GM12892 (cell line): ENCODE measurements around the gene TMC6.
A peak's percentile ranks its signal among the peaks of the same experiment; 100 is the strongest.

ENCODE experiments used
- DNase-seq: peaks from one replicate; pipeline ENCODE4 v3.0.0; 2011; ENCODE audit not compliant: insufficient read length
- FAIRE-seq: peaks from 2 replicates; lab custom pipeline; 2011; peaks lifted over from hg19 to GRCh38; lab: Jason Lieb, UNC
- POLR2A ChIP-seq: IDR thresholded peaks from 2 replicates; pipeline ENCODE4 v1.6.1; 2011; ENCODE audit warnings: low read depth, low read length, control low read depth
- POLR2AphosphoS5 ChIP-seq: IDR thresholded peaks from 2 replicates; pipeline ENCODE4 v1.6.1; 2011; ENCODE audit warnings: low read depth, low read length, control low read depth
- TAF1 ChIP-seq: IDR thresholded peaks from 2 replicates; pipeline ENCODE4 v1.6.1; 2011; ENCODE audit warnings: low read depth, mild to moderate bottlenecking, control low read depth, low read length, borderline replicate concordance

Gene TMC6

DNA sequence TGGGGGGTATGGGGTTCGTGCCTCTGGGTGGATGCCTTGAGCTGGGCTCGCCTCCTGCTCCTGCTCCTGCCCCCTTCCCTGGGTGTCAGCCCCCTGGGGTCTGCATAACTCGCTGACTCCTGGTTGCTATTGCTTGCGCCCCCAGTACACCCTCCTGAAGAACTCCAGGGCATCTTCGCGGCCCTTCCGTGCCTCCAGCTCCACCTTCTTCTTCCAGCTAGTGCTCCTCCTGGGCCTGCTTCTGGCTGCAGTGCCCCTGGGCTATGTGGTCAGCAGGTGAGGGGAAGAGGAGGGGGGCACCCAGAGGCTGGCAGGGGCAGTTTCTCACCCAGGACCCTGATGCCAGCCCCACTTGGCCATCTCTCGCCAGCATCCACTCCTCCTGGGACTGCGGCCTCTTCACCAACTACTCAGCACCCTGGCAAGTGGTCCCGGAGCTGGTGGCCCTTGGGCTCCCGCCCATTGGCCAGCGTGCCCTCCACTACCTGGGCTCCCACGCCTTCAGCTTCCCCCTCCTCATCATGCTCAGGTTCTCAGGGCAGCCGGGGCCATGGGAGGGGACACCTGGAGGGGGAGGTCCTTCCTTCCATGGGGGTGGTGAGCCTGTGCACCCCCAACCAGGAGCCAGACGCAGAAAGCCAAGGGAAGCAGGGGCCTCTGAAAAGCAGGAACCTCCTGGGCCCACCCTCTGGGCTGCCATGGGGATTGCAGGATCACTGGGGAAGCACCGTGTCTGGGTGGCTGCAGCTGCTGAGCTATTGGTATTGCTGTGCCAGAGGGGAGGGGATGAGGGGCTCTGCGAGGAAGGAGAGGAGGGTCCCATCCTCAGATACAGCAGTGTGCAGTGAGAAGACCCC, 9.9 kb upstream of the TMC6 start:
- FAIRE-seq (no peak), DNase-seq (no peak)
- TF ChIP-seq POLR2AphosphoS5 = no peak
- TF ChIP-seq TAF1 = no peak
- TF ChIP-seq POLR2A = no peak

DNA sequence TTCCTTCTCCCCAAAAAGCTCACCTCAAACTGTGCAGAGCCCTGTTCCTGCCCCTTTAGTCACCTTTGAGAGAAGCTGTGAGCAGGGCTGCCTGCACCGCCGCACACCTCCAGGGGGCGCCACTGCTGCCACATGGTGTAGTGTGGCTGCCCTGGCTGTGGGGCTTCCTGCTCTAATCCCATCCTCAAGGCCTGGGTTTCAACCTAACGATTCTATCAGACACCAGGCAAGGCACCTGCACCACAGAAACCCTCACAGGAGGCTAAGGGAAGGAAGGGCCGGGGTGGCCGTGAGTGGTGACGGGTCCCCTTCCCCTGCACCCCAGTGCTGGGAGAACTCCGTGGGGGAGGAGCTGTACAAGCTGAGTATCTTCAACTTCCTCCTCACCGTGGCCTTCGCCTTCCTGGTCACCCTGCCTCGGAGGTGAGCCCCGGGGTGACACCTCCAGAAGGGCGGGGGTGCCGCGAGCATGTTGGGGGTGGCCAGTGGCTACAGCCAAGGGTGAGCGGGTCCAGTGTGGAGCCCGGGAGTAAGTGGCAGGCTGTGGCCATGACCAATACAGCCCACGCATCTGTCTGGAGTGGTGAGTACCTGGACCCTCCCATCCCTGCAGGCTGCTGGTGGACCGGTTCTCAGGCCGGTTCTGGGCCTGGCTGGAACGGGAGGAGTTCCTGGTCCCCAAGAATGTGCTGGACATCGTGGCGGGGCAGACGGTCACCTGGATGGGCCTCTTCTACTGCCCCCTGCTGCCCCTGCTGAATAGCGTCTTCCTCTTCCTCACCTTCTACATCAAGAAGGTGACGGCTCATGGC, 9.0 kb upstream of the TMC6 start:
- FAIRE-seq (peak; percentile 9), DNase-seq (no peak)
- TF ChIP-seq POLR2A = no peak; the same call in 1 of the 2 replicates
- no peak for TF ChIP-seq TAF1
- TF ChIP-seq POLR2AphosphoS5 = no peak

DNA sequence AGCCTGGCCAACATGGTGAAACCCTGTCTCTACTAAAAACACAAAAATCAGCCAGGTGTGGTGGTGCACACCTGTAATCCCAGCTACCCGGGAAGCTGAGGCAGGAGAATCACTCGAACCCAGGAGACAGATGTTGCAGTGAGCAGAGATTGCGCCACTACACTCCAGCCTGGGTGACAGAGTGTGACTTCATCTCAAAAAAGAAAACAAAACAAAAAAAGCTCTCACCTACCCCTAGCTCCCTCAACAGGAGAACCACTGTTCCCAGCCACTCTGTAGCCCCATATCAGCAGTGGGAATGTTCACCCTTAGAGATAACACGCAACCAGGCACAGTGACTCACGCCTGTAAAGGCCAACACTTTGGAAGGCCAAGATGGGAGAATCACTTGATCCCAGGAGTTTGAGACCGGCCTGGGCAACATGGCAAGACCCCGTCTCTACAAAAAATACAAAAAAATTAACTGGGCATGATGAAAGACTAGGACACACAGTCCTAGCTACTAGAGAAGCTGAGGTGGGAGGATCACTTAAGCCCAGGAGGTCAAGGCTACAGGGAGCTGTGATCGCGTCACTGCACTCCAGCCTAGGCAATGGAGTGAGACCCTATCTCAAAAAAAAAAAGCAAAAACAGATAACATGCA, 7.4 kb upstream of the TMC6 start:
- no peak for FAIRE-seq
- TF ChIP-seq POLR2AphosphoS5 (no peak), POLR2A (no peak), TAF1 (no peak)

DNA sequence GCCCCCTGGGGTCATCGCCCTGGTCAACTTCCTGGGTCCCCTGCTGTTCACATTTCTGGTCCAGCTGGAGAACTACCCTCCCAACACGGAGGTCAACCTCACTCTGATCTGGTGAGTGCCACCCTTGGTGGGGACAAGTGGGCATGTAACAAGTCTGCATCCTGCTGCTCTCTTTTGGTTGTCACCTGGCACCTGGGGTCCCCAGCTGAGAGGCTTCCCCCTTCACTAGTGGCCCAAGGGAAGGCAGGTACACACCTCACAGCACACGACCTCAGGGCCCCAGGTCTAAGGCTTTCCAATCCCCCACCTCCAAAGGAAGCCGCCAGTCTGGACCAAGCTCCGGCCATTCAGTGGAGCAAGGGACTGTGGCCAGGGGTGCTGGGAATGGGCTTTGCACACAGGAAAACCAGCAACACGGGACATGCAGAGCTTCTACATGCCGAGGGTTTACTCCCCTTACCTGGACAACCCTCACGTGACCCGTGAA, 6.4 kb upstream of the TMC6 start:
- FAIRE-seq (no peak), DNase-seq (no peak)
- TF ChIP-seq TAF1 (no peak), POLR2AphosphoS5 (no peak), POLR2A (no peak)

More for the DNA sequence above, 7.4 kb upstream of the TMC6 start:
- no peak for DNase-seq

DNA sequence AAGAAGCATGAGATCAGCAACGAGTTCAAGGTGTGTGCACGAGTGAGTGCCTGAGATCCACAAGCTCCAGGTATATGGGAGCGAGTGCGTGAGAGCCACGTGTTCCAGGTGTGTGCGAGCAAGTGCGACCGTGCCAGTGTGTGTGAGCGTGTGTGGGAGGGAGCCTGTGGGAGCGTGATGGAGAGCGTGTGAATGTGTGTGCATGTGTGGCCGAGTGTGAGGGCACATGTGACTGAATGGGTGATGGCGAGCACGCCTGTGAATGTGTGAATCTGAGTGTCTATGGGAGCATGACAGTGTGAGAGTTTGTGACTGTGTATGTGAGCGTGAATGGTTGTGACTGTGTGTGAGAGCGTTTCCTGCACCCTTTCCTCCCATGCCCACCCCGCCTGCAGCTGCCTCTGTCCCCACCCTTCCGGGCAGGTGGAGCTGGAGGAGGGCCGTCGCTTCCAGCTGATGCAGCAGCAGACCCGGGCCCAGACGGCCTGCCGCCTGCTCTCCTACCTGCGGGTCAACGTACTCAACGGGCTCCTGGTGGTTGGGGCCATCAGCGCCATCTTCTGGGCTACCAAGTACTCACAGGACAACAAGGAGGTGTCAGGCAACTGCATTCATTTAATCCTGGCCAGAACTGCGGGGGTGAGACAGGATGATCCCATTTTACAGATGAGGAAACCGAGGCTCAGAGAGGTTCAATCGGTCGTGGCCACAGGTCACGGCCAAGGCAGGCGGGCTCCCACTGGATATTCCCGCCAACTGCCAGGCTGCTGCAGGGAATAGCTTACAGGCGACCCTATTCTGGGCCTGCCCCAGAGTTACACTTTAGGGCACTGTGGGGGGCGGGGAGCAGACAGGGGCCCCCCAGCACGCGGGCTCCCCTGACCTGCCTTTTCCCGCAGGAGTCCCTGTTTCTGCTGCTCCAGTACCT, 5.7 kb upstream of the TMC6 start:
- TF ChIP-seq POLR2A = peak; percentile 25; the same call in 1 of the 2 replicates
- TF ChIP-seq POLR2AphosphoS5 = peak; percentile 44
- no peak for TF ChIP-seq TAF1
- DNase-seq = no peak
- peak; percentile 81 for FAIRE-seq

DNA sequence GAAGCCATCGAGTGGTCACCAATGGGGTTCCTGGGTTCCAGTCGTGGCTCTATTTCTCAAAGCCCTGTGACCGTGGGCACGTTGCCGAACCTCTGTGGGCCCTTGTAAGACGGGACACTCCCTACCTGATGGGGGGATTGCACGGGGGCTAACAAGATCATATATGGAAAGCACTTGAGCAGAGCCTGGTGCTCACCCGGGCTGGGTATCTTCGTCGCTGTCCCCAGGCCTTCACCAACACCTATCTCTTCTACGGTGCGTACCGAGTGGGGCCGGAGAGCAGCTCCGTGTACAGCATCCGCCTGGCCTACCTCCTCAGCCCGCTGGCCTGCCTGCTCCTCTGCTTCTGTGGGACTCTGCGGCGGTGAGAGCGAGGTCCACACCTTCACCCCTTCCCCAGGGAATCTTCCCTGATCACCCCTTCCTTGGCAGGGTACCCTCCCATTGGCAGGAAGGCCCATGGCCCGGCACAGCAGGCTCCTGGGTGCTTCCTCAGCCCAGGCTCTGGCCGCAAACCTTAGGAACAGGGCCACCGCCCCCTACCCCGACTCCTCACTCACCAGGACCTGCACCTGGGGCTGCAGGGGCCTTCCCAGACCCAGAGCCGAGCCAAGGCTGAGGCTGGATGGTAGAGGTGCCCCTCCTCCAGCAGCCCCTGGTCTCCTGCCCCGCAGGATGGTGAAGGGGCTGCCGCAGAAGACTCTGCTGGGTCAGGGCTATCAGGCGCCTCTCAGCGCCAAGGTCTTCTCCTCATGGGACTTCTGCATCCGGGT, 4.8 kb upstream of the TMC6 start:
- TF ChIP-seq TAF1 (no peak), POLR2AphosphoS5 (no peak), POLR2A (no peak)
- no peak for DNase-seq
- FAIRE-seq = no peak

DNA sequence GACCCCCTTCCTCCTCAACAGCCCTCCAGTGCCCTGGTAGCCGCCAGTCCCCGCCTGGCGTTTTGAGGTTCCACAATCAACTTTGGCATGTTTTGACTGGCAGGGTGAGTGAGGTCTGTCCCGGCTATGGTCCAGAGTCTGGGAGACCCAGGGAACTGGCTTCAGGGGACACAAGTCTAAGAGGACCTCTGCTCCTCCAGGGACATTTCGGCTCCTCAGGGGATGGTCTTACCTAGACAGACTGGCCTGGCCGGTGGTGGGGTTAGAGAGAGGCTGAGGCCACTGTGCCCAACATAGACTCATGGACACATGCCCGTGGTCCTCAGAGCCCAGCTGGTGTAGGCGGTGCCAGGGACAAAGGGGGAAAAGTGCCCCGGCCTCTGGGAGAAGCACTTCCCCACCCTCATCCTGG, 4.2 kb upstream of the TMC6 start:
- TF ChIP-seq POLR2A (no peak), POLR2AphosphoS5 (no peak), TAF1 (no peak)
- FAIRE-seq = no peak
- DNase-seq = no peak

DNA sequence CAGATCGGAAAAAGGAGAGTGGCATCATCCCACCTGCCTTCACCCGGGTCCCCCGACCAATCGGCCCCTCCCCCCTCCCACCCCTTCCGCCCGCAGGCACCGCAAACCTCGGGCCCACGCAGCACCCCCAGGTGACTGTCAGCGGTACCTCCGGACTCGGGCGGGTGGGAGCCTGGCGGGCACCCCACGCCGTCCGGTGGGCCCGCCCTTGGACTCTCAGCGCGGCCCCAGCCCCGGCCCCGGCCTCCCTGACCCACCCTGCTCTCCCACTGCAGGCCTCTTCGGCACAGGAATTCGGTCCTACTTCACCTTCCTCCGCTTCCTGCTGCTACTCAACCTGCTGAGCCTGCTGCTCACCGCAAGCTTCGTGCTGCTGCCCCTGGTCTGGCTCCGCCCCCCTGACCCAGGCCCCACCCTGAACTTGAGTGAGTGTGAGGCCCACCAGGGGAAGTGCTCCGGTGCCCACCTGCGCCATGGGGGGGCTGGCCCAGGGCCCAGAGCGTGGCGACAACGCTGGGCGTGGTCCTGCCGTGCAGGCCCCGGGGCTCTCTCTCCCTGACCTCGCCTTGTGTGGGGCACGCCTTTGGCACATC, 3.6 kb upstream of the TMC6 start:
- peak; percentile 84 for FAIRE-seq

More for the DNA sequence above, 3.6 kb upstream of the TMC6 start:
- no peak for DNase-seq
- TF ChIP-seq TAF1 (no peak), POLR2AphosphoS5 (peak; percentile 71; the same call in 1 of the 2 replicates), POLR2A (peak; percentile 40; the same call in 1 of the 2 replicates)
